ENCODE results near the gene INSR.
"Not testable (repeated sequence)": the region's sequence is repeated elsewhere in the genome, so short reads cannot be mapped to it uniquely, and the experiment has no call there.

DNA sequence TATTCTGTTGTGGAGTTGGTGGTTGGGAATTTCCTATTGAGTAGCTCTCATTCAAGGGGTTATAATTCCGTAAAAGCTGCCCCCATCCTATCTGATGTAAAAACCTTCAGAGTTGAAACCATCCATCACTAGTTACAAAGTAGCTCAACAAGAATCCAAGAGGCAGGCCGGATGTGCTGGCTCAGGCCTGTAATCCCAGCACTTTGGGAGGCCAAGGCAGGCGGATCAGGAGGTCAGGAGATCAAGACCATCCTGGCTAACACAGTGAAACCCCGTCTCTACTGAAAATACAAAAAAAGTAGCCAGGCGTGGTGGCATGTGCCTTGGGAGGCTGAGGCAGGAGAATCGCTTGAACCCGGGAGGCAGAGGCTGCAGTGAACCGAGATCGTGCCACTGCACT is 14.1 kb upstream of the INSR start:
- not testable (repeated sequence) for TF ChIP-seq EZH2 (IDR thresholded peaks at IDR 0.05; ENCODE audit: borderline replicate concordance, low read depth, low read length, severe bottlenecking); CTCF (IDR thresholded peaks at IDR 0.05; ENCODE audit: borderline replicate concordance, extremely low read depth, low read length, poor library complexity, severe bottlenecking)

All from DND-41 (cell line).